ENCODE measurements around the gene PCDHGC4.

Gene PCDHGC4

DNA sequence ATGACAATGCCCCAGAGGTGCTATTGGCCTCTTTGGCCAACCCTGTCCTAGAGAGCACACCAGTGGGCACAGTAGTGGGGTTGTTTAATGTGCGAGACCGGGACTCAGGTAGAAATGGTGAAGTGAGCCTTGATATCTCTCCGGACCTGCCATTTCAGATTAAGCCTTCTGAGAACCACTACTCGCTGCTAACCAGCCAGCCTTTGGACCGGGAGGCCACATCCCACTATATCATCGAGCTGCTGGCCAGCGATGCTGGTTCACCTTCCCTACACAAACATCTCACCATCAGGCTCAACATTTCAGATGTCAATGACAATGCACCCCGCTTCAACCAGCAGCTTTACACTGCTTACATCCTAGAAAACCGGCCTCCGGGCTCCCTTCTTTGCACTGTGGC lies 5.4 kb downstream of the PCDHGC4 start:
- no peak for DNase-seq (ENCODE audit: low read depth in 2 of 3, low spot score in 2 of 3)

DNA sequence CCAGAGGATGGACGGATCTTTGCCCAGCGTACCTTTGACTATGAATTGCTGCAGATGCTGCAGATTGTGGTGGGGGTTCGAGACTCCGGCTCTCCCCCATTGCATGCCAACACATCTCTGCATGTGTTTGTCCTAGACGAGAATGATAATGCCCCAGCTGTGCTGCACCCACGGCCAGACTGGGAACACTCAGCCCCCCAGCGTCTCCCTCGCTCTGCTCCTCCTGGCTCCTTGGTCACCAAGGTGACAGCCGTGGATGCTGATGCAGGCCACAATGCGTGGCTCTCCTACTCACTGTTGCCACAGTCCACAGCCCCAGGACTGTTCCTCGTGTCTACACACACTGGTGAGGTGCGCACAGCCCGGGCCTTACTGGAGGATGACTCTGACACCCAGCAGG lies 5.9 kb downstream of the PCDHGC4 start:
- DNase-seq (ENCODE audit: low read depth in 2 of 3, low spot score in 2 of 3) = no peak

DNA sequence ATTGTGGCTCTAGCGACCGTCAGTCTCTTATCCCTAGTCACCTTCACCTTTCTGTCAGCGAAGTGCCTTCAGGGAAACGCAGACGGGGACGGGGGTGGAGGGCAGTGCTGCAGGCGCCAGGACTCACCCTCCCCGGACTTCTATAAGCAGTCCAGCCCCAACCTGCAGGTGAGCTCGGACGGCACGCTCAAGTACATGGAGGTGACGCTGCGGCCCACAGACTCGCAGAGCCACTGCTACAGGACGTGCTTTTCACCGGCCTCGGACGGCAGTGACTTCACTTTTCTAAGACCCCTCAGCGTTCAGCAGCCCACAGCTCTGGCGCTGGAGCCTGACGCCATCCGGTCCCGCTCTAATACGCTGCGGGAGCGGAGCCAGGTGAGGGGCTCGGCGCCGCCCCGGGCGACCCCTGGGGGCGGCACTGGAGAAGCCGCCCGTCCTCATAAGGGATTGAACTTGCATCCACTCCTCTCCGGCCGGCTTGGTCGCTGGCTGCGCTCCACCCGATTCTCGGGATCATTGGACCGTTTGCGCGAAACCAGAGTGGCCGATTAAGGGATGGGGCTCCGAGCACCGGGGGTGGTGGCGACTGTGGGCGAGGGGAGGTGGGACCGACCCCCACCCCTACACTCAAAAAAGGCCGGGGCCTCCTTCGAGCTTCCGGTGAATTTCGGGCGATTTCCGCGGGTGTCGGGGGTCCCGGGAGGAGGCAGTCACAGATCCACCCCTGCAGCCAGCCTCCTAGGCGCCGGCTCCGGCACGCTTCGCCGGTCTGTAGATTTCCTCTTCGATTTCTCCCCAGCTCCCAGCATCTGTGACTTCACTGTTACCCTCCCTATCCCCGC lies 6.7 kb downstream of the PCDHGC4 start:
- DNase-seq (ENCODE audit: low read depth in 2 of 3, low spot score in 2 of 3) = no peak

GRCh38 chr5:141492168-141492885 lies 7.5 kb downstream of the PCDHGC4 start:
- no peak for DNase-seq (ENCODE audit: low read depth in 2 of 3, low spot score in 2 of 3)

GRCh38 chr5:141493500-141494422 lies 8.9 kb downstream of the PCDHGC4 start:
- DNase-seq (ENCODE audit: low read depth in 2 of 3, low spot score in 2 of 3) = no peak

- DNase-seq (ENCODE audit: low read depth in 2 of 3, low spot score in 2 of 3) = no peak
Measured at GRCh38 chr5:141494761-141495452, 10.1 kb downstream of the PCDHGC4 start.

DNA sequence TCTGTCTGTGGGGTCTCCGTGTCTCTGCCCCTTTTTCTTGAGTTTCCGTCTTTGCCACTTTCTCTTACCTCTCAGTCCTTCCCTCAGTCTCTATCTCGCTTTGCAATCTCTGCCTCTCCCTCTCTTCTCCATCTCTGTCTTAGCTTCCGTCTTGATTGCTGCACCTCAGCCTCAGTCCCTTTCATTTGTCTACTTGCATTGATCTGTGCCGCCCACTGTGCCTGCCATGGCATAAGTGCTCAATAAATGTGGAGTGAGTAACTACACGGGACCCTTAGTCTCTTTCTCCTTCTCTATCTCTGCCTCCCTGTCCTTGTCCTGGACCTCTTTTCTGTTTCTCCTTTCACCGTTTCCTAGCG lies 10.6 kb downstream of the PCDHGC4 start:
- no peak for DNase-seq (ENCODE audit: low read depth in 2 of 3, low spot score in 2 of 3)

DNA sequence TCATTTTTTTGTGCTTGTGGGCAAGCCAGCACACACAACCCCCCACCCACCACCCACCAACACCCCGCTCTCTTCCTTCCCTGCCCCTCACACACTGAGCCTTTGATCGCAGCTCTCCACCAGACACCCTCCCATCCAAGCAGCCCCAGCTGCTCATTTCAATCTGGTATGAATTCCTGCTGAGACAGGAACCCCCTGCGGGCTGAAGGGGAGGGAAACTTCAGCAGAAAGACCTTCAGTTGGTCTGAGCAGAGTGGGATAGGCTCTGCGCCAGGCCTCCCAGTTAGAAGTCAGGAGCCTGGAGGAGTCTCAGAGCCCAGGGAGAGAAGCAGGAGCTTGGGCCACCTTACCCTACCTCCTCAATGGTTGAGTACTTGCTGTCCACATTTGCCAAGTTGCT lies 11.2 kb downstream of the PCDHGC4 start:
- DNase-seq (ENCODE audit: low read depth in 2 of 3, low spot score in 2 of 3) = no peak

- DNase-seq (ENCODE audit: low read depth in 2 of 3, low spot score in 2 of 3) = no peak
Measured at GRCh38 chr5:141501761-141502160, 16.9 kb downstream of the PCDHGC4 start.

DNA sequence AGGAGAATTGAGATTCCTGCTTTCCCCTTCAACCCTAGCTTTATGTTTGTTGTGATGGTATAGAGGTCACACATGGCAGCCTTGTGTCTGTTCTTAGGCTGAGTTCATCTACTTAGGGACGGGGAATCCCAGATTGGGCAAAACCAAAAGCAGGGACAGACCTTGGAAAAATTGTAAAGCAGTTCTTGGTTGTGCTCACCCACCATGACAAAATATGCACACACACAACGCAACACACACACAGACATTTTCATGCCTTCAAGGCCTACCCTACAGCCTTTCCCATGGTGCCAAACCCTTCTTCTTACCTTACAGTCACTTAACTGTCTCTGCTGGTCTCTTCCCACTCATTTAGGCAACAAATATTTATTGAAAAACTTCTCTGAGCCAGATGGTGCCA lies 18.9 kb downstream of the PCDHGC4 start:
- DNase-seq (ENCODE audit: low read depth in 2 of 3, low spot score in 2 of 3) = no peak

- no peak for DNase-seq (ENCODE audit: low read depth in 2 of 3, low spot score in 2 of 3)
Measured at GRCh38 chr5:141504216-141504615, 19.4 kb downstream of the PCDHGC4 start.

GRCh38 chr5:141506381-141507155 lies 21.7 kb downstream of the PCDHGC4 start:
- no peak for DNase-seq (ENCODE audit: low read depth in 2 of 3, low spot score in 2 of 3)

- DNase-seq (ENCODE audit: low read depth in 2 of 3, low spot score in 2 of 3) = no peak
Measured at GRCh38 chr5:141507387-141508091, 22.7 kb downstream of the PCDHGC4 start.

DNA sequence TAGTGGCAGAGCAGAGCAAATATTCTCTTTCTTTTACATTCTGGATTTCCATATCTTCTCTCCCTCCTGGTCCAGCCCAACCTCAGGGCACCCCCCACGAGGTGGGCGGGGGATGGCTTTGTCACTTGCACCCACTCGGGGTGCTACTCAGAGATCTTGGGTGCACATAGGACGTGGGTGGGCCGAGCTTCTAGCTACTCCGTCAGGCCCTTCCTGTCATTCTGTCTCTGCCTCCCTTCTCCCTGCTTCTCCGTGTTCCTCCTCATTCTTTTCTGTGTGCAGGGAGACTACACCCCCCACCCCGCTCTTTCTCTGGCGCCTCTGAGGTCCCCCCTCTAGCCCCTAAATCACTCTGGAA lies 23.6 kb downstream of the PCDHGC4 start:
- no peak for DNase-seq (ENCODE audit: low read depth in 2 of 3, low spot score in 2 of 3)

DNA sequence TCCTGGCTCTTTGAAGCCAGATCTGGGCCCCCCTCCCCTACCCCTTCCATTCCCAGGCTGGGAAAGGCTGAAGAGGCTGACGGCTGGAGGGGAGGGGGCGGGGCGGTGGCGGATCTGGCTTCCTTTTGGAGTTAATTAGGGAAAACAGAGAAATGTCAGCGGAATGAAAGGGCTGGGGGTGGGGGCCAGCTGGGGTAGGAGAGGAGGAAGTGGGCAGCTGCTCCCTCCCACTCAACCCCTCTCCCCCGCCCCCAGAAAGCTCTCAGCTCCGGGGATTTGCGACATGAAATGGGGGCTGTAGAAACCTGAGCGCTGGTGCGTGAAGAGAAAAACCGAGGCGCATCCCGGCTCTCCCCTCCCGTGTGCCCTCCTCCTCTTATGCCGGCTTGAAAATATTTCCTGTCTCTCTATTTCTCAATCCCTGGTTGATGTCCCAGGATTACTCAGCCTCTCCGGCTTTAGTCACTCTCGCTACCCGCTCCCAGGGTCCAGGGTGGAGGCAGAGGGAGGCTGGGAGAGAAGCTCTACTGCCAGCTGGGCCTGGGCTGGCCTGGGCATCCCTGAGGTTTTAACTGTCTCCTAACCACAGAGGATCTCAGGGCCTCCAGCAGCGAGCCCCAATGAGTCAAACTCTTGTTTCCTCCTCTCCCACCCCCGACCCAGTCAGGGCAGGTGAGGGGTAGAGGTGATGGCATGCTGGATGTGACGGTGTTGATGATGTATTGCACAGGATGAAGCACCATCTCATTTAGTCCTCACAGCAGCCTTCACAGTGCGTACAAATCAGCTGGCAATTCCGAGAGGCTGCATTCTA lies 24.2 kb downstream of the PCDHGC4 start:
- DNase-seq (ENCODE audit: low read depth in 2 of 3, low spot score in 2 of 3) = no peak

- DNase-seq (ENCODE audit: low read depth in 2 of 3, low spot score in 2 of 3) = no peak
Measured at GRCh38 chr5:141510160-141510559, 25.3 kb downstream of the PCDHGC4 start.

GRCh38 chr5:141510850-141511601 lies 26.2 kb downstream of the PCDHGC4 start:
- no peak for DNase-seq (ENCODE audit: low read depth in 2 of 3, low spot score in 2 of 3)

DNA sequence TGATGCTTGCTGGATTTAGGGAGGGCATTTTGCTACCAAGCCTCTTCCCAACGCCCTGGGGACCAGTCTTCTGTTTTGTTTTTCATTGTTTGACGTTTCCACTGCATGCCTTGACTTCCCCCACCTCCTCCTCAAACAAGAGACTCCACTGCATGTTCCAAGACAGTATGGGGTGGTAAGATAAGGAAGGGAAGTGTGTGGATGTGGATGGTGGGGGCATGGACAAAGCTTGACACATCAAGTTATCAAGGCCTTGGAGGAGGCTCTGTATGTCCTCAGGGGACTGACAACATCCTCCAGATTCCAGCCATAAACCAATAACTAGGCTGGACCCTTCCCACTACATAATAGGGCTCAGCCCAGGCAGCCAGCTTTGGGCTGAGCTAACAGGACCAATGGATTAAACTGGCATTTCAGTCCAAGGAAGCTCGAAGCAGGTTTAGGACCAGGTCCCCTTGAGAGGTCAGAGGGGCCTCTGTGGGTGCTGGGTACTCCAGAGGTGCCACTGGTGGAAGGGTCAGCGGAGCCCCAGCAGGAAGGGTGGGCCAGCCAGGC lies 27.0 kb downstream of the PCDHGC4 start:
- no peak for DNase-seq (ENCODE audit: low read depth in 2 of 3, low spot score in 2 of 3)

Measured in activated CD8-positive, alpha-beta memory T cell treated with anti-CD3 and anti-CD28 coated beads for 48 hours (primary cell).